Naive thymus-derived CD4-positive, alpha-beta T cell (primary cell): ENCODE data around the gene JAKMIP2. TPM values are rescaled to one million over a fixed set of nuclear protein-coding genes. Genes with fewer than 3 reads are reported as not detected.

Experiments used
- ATAC-seq: fragments of 150-1000 bp; cut with Tn5 transposase; 2 replicates; pipeline ENCODE4 v1.10.0; 2021; ENCODE audit warnings: mild to moderate bottlenecking, moderate library complexity
- CTCF ChIA-PET: fragments of 350-600 bp; sonication (Branson Sonifier 250); formaldehyde crosslinking; loops from one replicate; lab custom pipeline; 2021; ENCODE audit warnings: antibody characterized with exemption; lab: Charles Lee
- POLR2A ChIA-PET: fragments of 350-600 bp; sonication (Branson Sonifier 250); formaldehyde crosslinking; loops from one replicate; lab custom pipeline; 2021; ENCODE audit warnings: antibody characterized with exemption, inconsistent platforms; lab: Charles Lee
- DNase-seq, 9 donors: peaks; one replicate each; pipeline versions ENCODE4 v3.0.0 to v3.0.0-alpha.2; 2020 to 2022; ENCODE audit warnings: mixed read lengths in 1 of 9
- H3K27ac ChIP-seq: one replicate; pipeline ENCODE4 v1.7.0; 2013; ENCODE audit warnings: mild to moderate bottlenecking, low read depth, low read length, moderate library complexity
- H3K27me3 ChIP-seq, 2 donors: one replicate each; pipeline ENCODE4 v1.7.0; 2013; ENCODE audit warnings: low read length in 2 of 2, mild to moderate bottlenecking in 2 of 2, moderate library complexity in 2 of 2; ENCODE audit not compliant: control insufficient read depth in 2 of 2, insufficient read depth in 2 of 2
- H3K36me3 ChIP-seq, 3 experiments: 1 replicate in 2 of 3; 2 replicates in 1 of 3; pipeline ENCODE4 v1.7.0; 2013; ENCODE audit warnings: low read length in 3 of 3, mild to moderate bottlenecking in 3 of 3, moderate library complexity in 1 of 3; ENCODE audit not compliant: insufficient read depth in 3 of 3, control insufficient read depth in 2 of 3
- H3K4me1 ChIP-seq, 2 donors: one replicate each; pipeline ENCODE4 v1.7.0; 2013; ENCODE audit warnings: low read length in 2 of 2, mild to moderate bottlenecking in 2 of 2, moderate library complexity in 1 of 2; ENCODE audit not compliant: control insufficient read depth in 2 of 2, insufficient read depth in 2 of 2
- H3K4me3 ChIP-seq: 2 replicates; pipeline ENCODE4 v1.7.0; 2013; ENCODE audit warnings: mild to moderate bottlenecking, low read length
- H3K9me3 ChIP-seq, 3 experiments: 1 replicate in 2 of 3; 2 replicates in 1 of 3; pipeline ENCODE4 v1.7.0; 2013; ENCODE audit warnings: low read length in 3 of 3; ENCODE audit not compliant: control insufficient read depth in 2 of 3
- H3K27ac Mint-ChIP-seq, 9 donors: one replicate each; pipeline ENCODE4 v1.8.0; 2020 to 2022; ENCODE audit warnings: mixed read lengths in 9 of 9, mild to moderate bottlenecking in 8 of 9, moderate library complexity in 5 of 9, inconsistent platforms in 2 of 9
- H3K27me3 Mint-ChIP-seq, 5 donors: one replicate each; pipeline ENCODE4 v1.8.0; 2021 to 2022; ENCODE audit warnings: mixed read lengths in 5 of 5, mild to moderate bottlenecking in 1 of 5
- H3K36me3 Mint-ChIP-seq, 5 donors: one replicate each; pipeline ENCODE4 v1.8.0; 2020 to 2022; ENCODE audit warnings: mixed read lengths in 5 of 5, mild to moderate bottlenecking in 3 of 5, inconsistent platforms in 1 of 5
- H3K4me1 Mint-ChIP-seq, 7 donors: one replicate each; pipeline ENCODE4 v1.8.0; 2020 to 2022; ENCODE audit warnings: mixed read lengths in 7 of 7, mild to moderate bottlenecking in 3 of 7, inconsistent platforms in 1 of 7
- H3K4me3 Mint-ChIP-seq, 10 donors: one replicate each; pipeline ENCODE4 v1.8.0; 2020 to 2022; ENCODE audit warnings: mild to moderate bottlenecking in 10 of 10, mixed read lengths in 10 of 10, moderate library complexity in 6 of 10, inconsistent platforms in 2 of 10
- H3K9me3 Mint-ChIP-seq, 11 donors: one replicate each; pipeline ENCODE4 v1.8.0; 2020 to 2022; ENCODE audit warnings: mixed read lengths in 11 of 11, mild to moderate bottlenecking in 4 of 11, inconsistent platforms in 1 of 11, moderate library complexity in 1 of 11
- intact Hi-C, 2 donors: fragments of 100-400 bp; cut with micrococcal nuclease; formaldehyde crosslinking; loops; one replicate each; pipeline ENCODE4 v1.15.1; 2023
- polyA plus RNA-seq, 2 donors: library from polyadenylated mRNA; unstranded; fragments of 300-500 nt; fragmentation: Illumina TruSeq; gene quantifications; one replicate each; pipeline ENCODE4 v1.2.3, GENCODE V29; 2021
- total RNA-seq, 6 experiments: library from RNA in 5 of 6; stranded (reverse) in 5 of 6; gene quantifications; 1 replicate in 5 of 6; 2 replicates in 1 of 6; pipeline ENCODE4 v1.2.3 and lab custom pipeline; 2021 to 2026

The JAKMIP2 gene
- total and polyA plus RNA-seq, 7 experiments from 2014 or later, result 0.16 to 4.5 (median 0.88) TPM

- Mint-ChIP-seq H3K36me3 (no peaks in the 10 kb centered on the region), H3K4me1 (peaks cover 0 to 5% (median 0%) of the 10 kb centered on the region in 7 donors), H3K27ac (no peak overlapping the region), H3K4me3 (peak overlapping the region in 1 of 10 donors; percentile 12), H3K27me3 (no peaks in the 10 kb centered on the region), H3K9me3 (peaks cover 0 to 5% (median 0%) of the 10 kb centered on the region in 11 donors)
- no peaks in the 10 kb centered on the region for H3K9me3 ChIP-seq
- H3K4me3 ChIP-seq, result no peak overlapping the region
- ATAC-seq (no peak), DNase-seq (no peak)
- H3K27ac ChIP-seq, result no peak overlapping the region
- H3K27me3 ChIP-seq, result no peaks in the 10 kb centered on the region
- H3K36me3 ChIP-seq, result no peaks in the 10 kb centered on the region
- ChIA-PET CTCF (no interaction called here), POLR2A (no interaction called here)
- intact Hi-C loops, result no loop called here
- H3K4me1 ChIP-seq, result no peaks in the 10 kb centered on the region
These were observed 70.5 kb downstream of the JAKMIP2 start for GRCh38 chr5:147712019-147712418.

GRCh38 chr5:147711019-147711418, 71.5 kb downstream of the JAKMIP2 start:
- Histone ChIP-seq H3K4me3 (no peak overlapping the region), H3K4me1 (no peaks in the 10 kb centered on the region), H3K36me3 (no peaks in the 10 kb centered on the region), H3K27ac (no peak overlapping the region), H3K27me3 (no peaks in the 10 kb centered on the region), H3K9me3 (no peaks in the 10 kb centered on the region)
- ChIA-PET POLR2A (no interaction called here), CTCF (no interaction called here)
- ATAC-seq (no peak), DNase-seq (no peak)
- intact Hi-C loops, result no loop called here
- Mint-ChIP-seq H3K4me3 (no peak overlapping the region), H3K9me3 (peaks cover 0 to 5% (median 0%) of the 10 kb centered on the region in 11 donors), H3K36me3 (no peaks in the 10 kb centered on the region), H3K27me3 (no peaks in the 10 kb centered on the region), H3K27ac (no peak overlapping the region), H3K4me1 (peaks cover 0 to 5% (median 0%) of the 10 kb centered on the region in 7 donors)

GRCh38 chr5:147708708-147709107, 73.8 kb downstream of the JAKMIP2 start:
- Mint-ChIP-seq H3K27me3 (no peaks in the 10 kb centered on the region), H3K9me3 (peaks cover 0 to 5% (median 0%) of the 10 kb centered on the region in 11 donors), H3K36me3 (no peaks in the 10 kb centered on the region), H3K4me1 (peaks cover 0 to 3% (median 0%) of the 10 kb centered on the region in 7 donors), H3K27ac (no peak overlapping the region), H3K4me3 (no peak overlapping the region)
- H3K4me1 ChIP-seq, result no peaks in the 10 kb centered on the region
- H3K4me3 ChIP-seq, result no peak overlapping the region
- H3K9me3 ChIP-seq, result no peaks in the 10 kb centered on the region
- ChIA-PET CTCF (no interaction called here), POLR2A (no interaction called here)
- intact Hi-C loops, result no loop called here
- no peak for DNase-seq
- H3K36me3 ChIP-seq, result no peaks in the 10 kb centered on the region
- H3K27me3 ChIP-seq, result no peaks in the 10 kb centered on the region
- H3K27ac ChIP-seq, result no peak overlapping the region
- ATAC-seq, result no peak

GRCh38 chr5:147704544-147704943, 78.0 kb downstream of the JAKMIP2 start:
- no peak overlapping the region for H3K4me3 Mint-ChIP-seq
- ATAC-seq (no peak), DNase-seq (no peak)
- CTCF ChIA-PET, result no interaction called here
- no peaks in the 10 kb centered on the region for H3K4me1 ChIP-seq
- H3K36me3 ChIP-seq, result no peaks in the 10 kb centered on the region
- POLR2A ChIA-PET, result no interaction called here
- no peak overlapping the region for H3K4me3 ChIP-seq
- intact Hi-C loops, result no loop called here
- peaks cover 0 to 4% (median 0%) of the 10 kb centered on the region in 11 donors for H3K9me3 Mint-ChIP-seq
- no peak overlapping the region for H3K27ac Mint-ChIP-seq
- H3K27me3 ChIP-seq, result no peaks in the 10 kb centered on the region
- no peaks in the 10 kb centered on the region for H3K9me3 ChIP-seq
- peaks cover 0 to 3% (median 0%) of the 10 kb centered on the region in 7 donors for H3K4me1 Mint-ChIP-seq
- no peak overlapping the region for H3K27ac ChIP-seq
- no peaks in the 10 kb centered on the region for H3K27me3 Mint-ChIP-seq
- H3K36me3 Mint-ChIP-seq, result peaks cover 0 to 4% (median 0%) of the 10 kb centered on the region in 5 donors

- H3K27ac Mint-ChIP-seq, result no peak overlapping the region
- DNase-seq (no peak), ATAC-seq (no peak)
- CTCF ChIA-PET, result no interaction called here
- peaks cover 0 to 8% (median 0%) of the 10 kb centered on the region in 3 experiments for H3K9me3 ChIP-seq
- H3K27ac ChIP-seq, result no peak overlapping the region
- no peaks in the 10 kb centered on the region for H3K4me1 ChIP-seq
- POLR2A ChIA-PET, result no interaction called here
- H3K27me3 Mint-ChIP-seq, result no peaks in the 10 kb centered on the region
- intact Hi-C loops, result no loop called here
- no peak overlapping the region for H3K4me3 ChIP-seq
- H3K36me3 Mint-ChIP-seq, result peaks cover 0 to 22% (median 6%) of the 10 kb centered on the region in 5 donors
- H3K36me3 ChIP-seq, result no peaks in the 10 kb centered on the region
- H3K4me3 Mint-ChIP-seq, result no peak overlapping the region
- H3K9me3 Mint-ChIP-seq, result peaks cover 5 to 28% (median 15%) of the 10 kb centered on the region in 11 donors
- H3K27me3 ChIP-seq, result no peaks in the 10 kb centered on the region
- H3K4me1 Mint-ChIP-seq, result peaks cover 0 to 3% (median 0%) of the 10 kb centered on the region in 7 donors
These were observed 81.1 kb downstream of the JAKMIP2 start for GRCh38 chr5:147701468-147701867.

GRCh38 chr5:147699496-147700088, 82.9 kb downstream of the JAKMIP2 start:
- H3K27me3 Mint-ChIP-seq, result no peaks in the 10 kb centered on the region
- no peak overlapping the region for H3K4me3 ChIP-seq
- H3K4me1 ChIP-seq, result no peaks in the 10 kb centered on the region
- peaks cover 7 to 29% (median 16%) of the 10 kb centered on the region in 11 donors for H3K9me3 Mint-ChIP-seq
- no peak overlapping the region for H3K4me3 Mint-ChIP-seq
- peaks cover 0 to 22% (median 6%) of the 10 kb centered on the region in 5 donors for H3K36me3 Mint-ChIP-seq
- intact Hi-C loops, result no loop called here
- DNase-seq (no peak), ATAC-seq (no peak)
- peaks cover 0 to 8% (median 0%) of the 10 kb centered on the region in 3 experiments for H3K9me3 ChIP-seq
- no peak overlapping the region for H3K27ac Mint-ChIP-seq
- ChIA-PET CTCF (no interaction called here), POLR2A (no interaction called here)
- no peaks in the 10 kb centered on the region for H3K36me3 ChIP-seq
- H3K27me3 ChIP-seq, result no peaks in the 10 kb centered on the region
- H3K4me1 Mint-ChIP-seq, result peaks cover 0 to 3% (median 0%) of the 10 kb centered on the region in 7 donors
- no peak overlapping the region for H3K27ac ChIP-seq

- H3K4me3 Mint-ChIP-seq, result no peak overlapping the region
- Histone ChIP-seq H3K36me3 (no peaks in the 10 kb centered on the region), H3K27ac (no peak overlapping the region), H3K27me3 (no peaks in the 10 kb centered on the region), H3K4me1 (no peaks in the 10 kb centered on the region), H3K9me3 (peaks cover 0 to 8% (median 0%) of the 10 kb centered on the region in 3 experiments), H3K4me3 (no peak overlapping the region)
- ChIA-PET POLR2A (no interaction called here), CTCF (no interaction called here)
- no peak for DNase-seq
- no peaks in the 10 kb centered on the region for H3K27me3 Mint-ChIP-seq
- H3K4me1 Mint-ChIP-seq, result peaks cover 0 to 4% (median 0%) of the 10 kb centered on the region in 7 donors
- intact Hi-C loops, result no loop called here
- peaks cover 8 to 29% (median 15%) of the 10 kb centered on the region in 11 donors for H3K9me3 Mint-ChIP-seq
- ATAC-seq, result no peak
- peaks cover 0 to 22% (median 6%) of the 10 kb centered on the region in 5 donors for H3K36me3 Mint-ChIP-seq
- H3K27ac Mint-ChIP-seq, result no peak overlapping the region
These were observed 85.1 kb downstream of the JAKMIP2 start for GRCh38 chr5:147697380-147697779.
